ENCODE data around the gene DNAJC18.
"Not testable (repeated sequence)": the region's sequence is repeated elsewhere in the genome, so short reads cannot be mapped to it uniquely, and the experiment has no call there.

The DNAJC18 gene

DNA sequence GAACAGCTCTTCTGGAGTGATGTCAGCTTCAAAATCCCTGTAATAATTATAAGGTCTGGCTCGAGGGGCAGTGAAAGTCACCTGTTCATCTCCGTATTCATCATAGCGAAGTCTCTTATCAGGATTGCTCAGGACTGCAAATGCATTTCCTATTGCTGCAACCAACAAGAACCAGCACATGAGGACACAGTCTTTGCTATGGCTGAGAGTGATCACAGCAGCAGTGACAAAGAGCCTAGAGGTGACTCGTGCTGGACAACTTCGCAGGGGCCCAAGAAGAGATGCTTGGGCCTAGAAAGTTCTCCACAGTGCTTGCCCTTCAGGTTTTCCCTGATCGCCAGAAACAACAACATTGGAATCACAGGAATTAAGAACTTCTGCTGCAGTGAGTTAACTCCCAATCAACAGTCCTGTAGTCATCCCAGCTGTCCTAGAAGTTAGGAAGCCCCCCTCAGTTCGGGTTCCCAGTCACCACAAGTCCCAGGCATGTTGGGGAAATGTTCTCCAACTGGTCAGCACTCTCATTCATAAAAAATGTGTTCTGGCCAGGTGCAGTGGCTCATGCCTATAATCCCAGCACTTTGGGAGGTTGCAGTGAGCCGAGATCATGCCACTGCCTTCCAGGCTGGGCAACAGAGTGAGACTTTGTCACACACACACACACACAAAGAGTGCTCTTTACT is 13.0 kb downstream of the DNAJC18 start:
- no peak for DNase-seq (ENCODE audit: low read depth)

DNA sequence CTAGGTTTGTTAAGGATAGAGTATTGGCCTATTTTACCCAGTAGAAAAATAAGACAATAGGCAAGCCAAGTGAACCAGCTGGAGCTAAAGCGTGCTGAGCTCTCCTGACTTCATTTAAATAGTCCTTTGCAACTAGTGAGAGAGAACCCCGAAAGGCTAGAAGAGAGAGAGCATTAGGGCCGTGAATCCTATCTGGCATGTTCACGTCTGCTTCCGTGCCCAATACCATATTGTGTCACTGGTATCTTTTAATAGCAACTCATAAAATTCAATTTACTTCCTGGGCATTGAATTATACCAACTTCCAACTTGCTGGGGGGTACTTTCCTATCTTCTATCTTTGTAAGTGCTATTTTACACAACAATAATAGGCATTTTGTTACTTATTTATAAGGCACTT is 13.8 kb downstream of the DNAJC18 start:
- DNase-seq (ENCODE audit: low read depth), result no peak

- peak; percentile 57 for DNase-seq (ENCODE audit: low read depth)
Observed at GRCh38 chr5:139422307-139422893, 16.9 kb downstream of the DNAJC18 start.

DNA sequence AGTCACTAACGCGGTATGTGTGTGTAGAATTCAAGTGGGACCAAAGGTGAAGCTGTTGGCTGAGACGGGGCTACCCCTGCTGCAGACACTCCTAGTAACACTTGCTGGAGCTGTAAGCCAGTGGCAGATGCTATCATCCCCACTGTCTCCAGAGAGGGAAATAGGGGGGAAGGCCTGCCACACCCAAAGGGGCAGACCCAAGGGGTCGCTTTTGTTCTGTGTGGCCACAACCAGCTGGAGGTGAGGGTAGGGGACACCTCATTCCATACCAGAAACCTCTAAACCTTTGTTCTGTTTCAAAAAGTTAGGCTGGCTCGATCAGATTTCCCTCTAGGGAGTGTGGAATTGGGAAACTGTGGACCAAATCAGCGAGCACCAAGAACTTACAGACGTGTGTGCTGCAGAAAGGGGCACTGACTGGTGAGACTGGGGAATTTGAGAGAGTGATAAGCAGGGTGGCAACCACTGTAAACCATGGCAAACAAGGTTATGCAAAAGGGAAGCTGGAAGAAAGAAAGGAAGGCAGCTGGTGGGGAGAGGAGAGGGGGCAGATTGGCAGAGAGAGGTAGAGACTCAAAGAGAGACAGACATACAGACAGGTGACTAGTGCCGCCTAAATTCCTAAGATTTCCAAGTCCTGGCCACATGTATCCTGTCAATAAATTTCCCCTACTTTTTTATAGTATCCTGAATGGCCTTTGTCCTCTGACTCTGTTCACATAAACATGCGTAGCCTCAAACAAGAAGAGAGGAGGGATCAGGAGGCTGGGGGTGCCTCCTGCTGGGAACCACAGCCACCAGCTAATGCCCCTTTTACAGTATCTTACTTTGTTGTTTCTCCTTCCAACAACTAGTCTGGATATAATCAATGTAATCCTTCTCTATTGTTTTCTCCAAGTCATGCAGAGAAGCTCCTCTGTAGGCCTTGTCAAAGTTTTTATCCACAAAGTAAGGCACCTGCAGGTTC is 19.8 kb downstream of the DNAJC18 start:
- no peak for DNase-seq (ENCODE audit: low read depth)

GRCh38 chr5:139418793-139419192 is 20.5 kb downstream of the DNAJC18 start:
- DNase-seq (ENCODE audit: low read depth), result no peak

DNA sequence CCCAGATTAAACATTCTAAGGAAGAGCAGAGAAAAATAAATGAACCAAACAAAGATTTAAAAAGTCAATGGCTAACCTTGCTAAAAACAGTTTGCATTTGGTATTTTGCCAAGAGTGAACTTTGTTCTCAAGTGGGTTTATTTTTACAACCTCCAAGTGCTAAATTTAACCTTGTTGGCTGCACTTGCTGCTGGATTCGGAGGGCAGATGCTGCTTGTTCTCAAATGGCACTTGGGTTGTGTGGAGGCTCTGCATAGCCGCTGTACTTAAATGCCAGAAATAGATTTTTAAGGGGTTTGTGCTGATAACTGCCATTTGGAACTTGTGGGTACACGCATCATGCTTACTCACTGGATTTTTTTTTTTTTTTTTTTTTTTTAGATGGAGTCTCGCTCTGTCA is 22.1 kb downstream of the DNAJC18 start:
- peak; percentile 20 for DNase-seq (ENCODE audit: low read depth)

DNA sequence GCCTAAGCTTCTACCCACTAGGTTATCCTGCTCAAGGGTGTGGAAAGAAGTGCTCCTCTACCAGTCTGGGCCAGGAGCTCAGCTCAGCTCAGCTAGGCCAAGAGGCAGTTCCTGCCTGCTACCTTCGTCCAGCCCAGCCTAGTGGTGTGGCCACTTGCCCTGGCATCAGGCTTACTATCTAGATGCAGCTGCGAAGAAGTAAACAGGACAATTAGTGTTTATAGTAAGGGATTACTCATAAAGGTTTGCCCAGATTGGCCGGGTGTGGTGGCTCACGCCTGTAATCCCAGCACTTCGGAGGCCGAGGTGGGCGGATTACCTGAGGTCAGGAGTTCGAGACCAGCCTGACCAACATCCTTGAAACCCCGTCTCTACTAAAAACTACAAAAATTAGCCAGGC is 22.7 kb downstream of the DNAJC18 start:
- no peak for DNase-seq (ENCODE audit: low read depth)

- DNase-seq (ENCODE audit: low read depth), result no peak
Observed at GRCh38 chr5:139415869-139416268, 23.5 kb downstream of the DNAJC18 start.

DNA sequence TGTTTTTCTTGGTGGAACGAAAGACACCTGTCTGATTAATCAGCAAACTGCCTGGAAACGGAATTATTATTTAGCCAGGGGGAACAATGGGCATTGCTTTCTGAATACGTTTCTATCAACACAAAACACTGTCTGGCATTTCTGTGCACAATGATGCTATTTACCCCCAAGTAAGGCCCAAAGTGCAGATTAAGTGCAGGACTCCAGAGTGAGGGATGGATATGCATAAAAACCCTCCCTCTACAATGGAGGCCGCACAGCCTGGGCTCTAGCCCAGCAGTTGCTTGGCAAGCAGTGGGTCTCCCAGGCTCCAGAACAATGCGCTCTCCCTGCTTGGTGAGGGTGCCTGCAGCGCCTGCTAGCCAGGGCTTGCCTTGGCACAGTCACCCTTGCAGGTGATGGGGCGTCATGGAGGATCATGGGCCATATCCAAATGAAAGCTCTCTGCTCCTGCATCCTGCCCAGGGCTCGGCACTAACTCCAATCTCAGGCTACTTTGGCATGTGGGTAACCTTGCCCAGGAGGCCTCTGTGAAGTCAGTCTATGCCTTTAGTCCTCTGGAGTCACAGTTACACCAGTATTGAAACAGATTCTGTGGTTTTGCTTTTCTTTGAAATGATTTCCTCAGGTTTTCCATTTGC is 24.0 kb downstream of the DNAJC18 start:
- no peak for DNase-seq (ENCODE audit: low read depth)

DNA sequence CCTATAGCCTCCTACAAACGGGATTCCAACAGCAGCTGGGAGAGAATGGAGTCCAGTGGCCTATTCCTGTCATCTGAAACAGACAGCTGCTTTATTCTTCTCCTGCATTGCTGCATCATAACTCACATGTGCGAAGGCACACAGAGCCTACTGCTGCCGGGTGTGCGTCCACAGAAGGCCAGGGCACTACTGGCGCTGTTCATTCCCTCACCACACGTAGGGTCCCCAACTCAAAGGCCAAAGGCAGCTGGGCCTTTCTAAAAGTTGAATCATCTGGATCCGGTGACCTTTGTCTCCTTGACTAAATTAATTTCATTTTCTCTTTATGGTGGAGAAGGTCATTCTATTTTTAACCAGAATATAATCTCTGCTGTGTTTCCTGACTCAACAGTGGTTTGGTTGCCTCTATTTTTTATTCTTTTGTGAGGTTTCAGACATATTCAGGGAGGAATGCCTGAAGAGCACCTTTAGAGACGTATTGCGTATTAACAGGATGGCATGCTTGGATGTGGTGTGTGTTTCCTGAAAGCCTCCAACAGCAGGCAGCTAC is 24.7 kb downstream of the DNAJC18 start:
- no peak for DNase-seq (ENCODE audit: low read depth)

DNA sequence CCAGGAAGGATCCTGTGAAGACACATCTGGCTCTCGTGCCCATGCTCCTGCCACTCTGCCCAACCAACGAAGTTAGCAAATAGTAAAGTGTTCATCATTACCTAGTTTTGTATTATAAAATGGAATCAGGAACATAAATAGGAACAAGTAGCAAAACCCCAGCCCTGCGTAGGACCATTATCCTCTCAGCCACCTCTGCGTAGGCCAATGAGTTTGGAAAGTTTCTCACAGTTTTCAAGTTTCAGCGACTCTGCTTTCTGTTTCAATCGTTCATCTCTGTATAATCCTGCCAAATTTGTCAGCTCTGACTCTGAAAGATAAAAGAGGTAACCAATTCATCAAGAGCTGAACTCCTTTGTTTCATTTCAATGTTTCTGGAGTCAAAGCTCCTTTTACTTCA is 25.4 kb downstream of the DNAJC18 start:
- DNase-seq (ENCODE audit: low read depth), result no peak

DNA sequence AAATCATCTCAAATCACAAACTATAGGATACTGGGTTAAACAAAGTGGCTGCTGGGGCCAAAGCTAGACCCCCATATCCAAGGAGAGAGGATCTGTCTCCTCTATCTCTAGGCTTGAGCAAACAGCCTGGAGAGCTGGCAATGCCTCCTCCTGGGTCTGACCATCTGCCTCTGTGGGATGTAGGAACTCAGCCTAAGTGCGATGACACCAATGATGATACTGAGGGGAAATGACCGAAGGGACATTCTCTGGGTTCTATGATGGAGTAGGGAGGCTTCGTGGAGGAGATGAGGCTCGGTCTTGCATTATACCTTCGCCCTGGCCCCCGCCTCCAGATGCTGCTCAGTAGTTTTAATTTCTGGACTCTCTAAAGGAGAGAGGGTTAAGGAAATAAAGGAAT is 26.2 kb downstream of the DNAJC18 start:
- DNase-seq (ENCODE audit: low read depth), result no peak

DNA sequence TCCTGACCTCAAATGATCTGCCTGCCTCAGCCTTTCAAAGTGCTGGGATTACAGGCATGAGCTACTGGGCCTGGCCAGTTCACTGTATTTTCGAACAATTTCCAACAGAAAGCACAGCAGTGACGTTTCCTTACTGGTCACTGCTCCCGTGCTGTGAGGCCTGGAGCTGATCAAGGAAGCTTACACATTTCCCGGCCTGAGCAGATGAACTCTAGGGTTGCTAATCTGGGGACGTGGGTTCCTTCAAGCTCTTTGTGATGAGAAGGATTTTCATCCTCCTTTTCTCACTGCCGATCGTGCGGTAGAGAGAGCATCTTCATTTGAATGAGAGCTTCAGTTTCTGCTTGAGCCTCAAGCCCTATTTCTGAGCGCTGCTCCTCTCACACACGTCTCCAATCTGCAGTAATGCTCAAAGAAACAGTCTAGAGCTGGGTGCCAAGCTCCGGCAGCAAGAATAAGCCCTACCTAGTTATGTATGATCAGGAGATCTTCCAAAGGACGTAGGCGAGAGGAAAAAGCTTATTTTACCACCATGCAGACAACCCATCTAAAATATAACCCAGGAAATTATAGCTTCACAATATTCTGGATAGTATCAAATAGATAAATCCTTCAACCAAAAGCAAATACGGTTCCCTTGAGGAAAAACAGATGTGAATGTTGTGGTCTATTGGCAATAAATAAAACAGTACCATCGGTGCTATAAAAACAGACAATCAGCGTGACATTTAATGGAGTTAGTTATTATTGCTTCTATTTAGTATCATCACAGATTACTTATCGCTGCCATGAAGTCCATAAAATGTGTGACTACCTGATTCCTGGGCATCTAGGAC is 28.1 kb downstream of the DNAJC18 start:
- DNase-seq (ENCODE audit: low read depth), result peak; percentile 75

DNA sequence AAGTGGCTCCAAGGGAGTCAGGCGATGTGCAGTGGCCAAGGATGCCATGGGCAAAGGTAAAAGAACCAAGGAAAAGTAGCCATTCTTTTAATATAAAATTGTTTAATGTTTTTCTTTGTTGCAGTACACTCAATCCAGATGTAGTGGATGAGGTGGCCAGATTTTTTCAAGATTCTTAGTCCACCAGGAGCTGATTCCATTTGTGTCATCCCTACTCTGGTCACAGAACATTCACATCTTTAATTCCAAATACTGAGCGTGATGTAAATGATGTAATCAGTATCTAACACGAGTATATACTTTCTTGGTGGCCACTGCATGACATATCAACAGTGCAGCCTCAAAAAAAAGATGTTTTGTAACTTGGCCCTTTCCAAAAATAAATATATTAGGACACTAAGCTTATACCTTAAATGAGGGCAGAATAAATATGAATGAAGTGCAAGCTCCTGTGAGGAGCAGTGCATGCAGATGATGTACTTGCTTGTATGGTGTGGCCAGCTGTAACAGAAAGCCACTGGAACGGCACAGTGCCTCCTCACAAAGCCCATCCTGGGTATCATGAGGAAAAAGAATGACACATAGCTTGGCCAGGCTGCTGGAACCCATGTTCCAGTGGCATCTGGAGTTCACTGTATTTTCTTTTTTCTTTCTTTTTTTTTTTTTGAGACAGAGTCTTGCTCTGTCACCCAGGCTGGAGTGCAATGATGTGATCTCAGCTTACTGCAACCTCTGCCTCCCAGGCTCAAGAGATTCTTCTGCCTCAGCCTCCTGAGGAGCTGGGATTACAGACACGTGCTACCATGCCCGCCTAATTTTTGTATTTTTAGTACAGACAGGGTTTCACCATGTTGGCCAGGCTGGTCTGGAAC is 29.0 kb downstream of the DNAJC18 start:
- DNase-seq (ENCODE audit: low read depth), result no peak

DNA sequence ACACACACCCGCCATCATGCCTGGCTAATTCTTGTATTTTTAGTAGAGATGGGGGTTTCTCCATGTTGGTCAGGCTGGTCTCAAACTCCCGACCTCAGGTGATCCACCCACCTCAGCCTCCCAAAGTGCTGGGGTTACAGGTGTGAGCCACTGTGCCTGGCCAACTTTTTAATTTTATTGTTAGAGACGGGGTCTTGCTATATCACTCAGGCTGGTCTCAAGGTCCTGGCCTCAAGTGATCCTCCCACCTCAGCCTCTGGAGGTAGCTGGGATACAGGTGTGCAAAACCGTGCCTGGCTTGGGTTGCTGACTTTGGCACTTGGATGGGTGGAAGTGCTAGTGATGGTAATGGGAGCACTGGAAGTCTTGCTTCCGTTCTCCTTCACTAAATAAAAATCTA is 30.2 kb downstream of the DNAJC18 start:
- not testable (repeated sequence) for DNase-seq (ENCODE audit: low read depth)

DNA sequence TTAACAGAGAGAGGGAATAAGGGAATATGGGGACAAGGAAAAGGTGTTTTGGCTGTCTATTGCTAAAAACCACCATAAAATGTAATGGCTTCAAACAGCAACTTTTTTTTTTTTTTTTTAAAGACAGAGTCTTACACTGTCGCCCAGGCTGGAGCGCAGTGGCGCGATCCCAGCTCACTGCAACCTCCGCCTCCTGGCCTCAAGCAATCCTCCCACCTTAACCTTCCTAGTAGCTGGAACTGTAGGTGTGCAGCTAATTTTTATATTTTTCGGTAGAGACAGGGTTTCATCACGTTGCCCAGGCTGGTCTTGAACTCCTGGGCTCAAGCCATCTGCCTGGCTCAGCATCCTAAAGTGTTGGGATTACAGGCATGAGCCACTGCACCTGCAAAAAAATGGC is 31.1 kb downstream of the DNAJC18 start:
- no peak for DNase-seq (ENCODE audit: low read depth)

DNA sequence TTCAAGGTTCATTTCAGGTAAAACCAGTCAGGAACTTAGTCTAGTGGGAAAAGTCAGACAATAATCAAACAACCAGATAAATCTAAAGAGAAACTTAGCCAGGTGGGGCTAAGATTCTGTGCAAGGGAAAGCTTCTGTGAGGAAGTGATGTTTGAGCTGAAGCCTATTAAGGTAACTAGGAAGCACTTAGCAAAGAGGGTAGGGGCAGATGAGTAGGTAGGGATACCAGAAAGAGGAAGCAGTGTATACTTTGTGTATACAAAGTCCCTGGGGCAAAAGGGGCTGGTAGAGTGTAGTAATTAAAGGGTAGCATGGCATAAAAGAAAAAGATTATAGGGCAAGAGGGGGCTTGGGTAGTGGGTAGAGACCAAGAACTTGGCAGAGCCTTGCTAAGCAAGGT is 31.8 kb downstream of the DNAJC18 start:
- no peak for DNase-seq (ENCODE audit: low read depth)

DNA sequence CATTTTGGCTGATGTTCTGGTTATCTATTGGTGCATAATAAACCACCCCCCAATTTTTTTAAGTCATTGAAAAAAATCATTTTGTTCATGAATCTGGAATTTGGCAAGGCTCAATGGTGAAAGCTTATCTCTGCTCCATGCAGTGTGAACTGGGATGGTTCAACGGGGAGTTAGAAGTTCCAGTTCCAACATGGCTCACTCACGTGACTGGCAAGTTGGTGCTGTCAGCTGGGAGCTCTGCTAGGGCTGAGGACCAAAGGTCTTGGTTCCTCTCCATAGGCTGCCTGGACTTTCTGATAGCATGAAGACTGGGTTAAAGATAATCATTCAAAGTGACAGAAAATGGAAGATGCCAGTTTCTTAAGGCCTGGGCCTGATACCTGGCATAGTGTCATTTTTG is 32.4 kb downstream of the DNAJC18 start:
- DNase-seq (ENCODE audit: low read depth), result no peak

DNA sequence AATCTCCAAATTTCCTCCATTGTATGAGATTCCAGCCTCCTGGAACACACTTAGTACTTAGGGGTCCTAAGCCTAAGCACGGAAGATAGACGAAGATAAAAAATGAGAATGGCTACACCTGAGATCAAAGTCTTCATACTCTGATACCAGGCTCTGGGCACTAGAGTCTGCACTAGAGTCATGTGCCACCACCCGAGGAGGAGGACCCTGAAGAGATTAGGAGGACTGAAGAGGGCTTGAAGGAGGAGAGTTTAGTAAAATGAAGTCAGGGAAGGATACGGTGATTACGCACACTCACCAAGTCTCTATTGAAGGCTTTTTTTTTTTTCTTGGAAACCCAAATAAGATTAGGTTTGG is 34.9 kb downstream of the DNAJC18 start:
- no peak for DNase-seq (ENCODE audit: low read depth)

DNA sequence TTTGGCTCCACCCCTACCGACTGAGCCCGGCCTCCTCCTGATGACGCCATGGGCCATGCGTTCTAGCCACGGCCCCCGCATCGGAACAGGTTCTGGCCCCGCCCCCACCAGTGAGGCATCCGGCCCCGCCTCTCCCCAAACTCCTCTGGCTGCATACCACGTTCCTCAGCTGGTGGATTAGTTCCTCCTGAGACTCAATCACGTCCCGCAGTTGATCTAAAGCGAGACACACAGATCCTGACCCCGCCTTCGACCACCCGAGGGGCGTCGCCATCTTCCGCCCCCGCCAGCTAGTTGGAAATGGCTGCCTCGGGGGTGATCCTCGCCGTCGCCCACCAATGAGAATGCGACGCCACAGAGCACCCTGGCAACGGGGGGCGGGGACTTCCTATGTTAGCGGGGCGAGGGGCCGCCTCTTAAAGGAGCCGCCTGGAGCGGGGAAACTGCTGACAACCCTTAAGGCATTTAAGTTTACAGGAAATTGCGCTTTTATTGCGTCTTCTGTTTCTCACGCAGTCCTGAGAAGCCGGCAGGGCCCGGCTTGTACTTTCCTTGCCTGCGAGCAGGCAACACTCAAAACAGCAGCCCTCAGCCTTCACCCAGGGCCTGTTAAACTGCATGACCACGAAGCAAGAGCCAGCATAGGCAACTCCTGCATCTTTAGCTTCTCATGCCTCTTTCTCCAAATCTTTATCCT is 35.4 kb downstream of the DNAJC18 start, which contains the start of gene SPATA24:
SPATA24 (minus strand) TSS at position 303 of the 697 bp plus-strand sequence; CDS start at position 274, 29 bp downstream.
- DNase-seq (ENCODE audit: low read depth), result peak; percentile 97
